Measurements from ENCODE around the gene FCN2. TPM values are rescaled to one million over a fixed set of nuclear protein-coding genes. Genes with fewer than 3 reads are reported as not detected.

FCN2 gene
- total and polyA plus RNA-seq, 4 donors, result 23.6 to 186 (median 121) TPM

DNA sequence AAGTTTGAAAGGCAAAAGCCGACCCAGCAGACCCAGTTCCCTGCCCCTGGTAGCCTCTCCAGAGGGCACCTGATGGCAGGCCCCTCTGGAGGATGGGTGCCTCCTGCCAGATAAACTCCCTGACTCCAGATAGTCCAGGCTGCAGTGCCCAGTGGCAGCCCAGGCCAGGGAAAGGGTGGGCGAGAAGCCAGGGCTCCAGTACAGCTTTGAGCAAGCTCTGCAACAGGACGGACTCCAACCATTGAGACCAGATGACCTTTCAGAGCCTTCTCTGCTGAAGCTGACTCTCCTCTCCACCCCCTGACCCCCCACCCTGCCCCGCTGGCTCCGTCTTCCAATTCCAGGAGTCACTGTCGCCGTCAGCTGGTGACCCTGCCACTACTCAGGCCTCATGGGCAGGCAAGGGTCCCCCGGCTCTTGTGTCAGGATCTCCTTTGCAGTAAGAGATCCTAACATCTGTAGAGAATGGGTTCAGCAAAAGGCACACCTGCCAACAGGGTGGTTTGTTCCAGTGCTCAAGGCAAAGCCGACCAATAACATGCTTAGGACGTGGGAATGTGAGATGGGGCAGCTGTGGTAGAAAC is 52.6 kb downstream of the FCN2 start:
- no peaks in the 10 kb centered on the region for H3K36me3 ChIP-seq (ENCODE audit: control insufficient read depth in 4 of 4, insufficient read depth in 3 of 4, low read depth in 1 of 4, low read length in 3 of 4)
- no peak overlapping the region for H3K4me3 ChIP-seq (ENCODE audit: low read depth in 1 of 3, low read length in 3 of 3)
- no peak for DNase-seq (ENCODE audit: low spot score)
- H3K27ac ChIP-seq (ENCODE audit: low read depth in 1 of 2, low read length in 2 of 2), result no peak overlapping the region
- no peak overlapping the region for H3K9ac ChIP-seq (ENCODE audit: low read depth in 1 of 2, low read length in 2 of 2)
- WGBS, result 78% methylated on average over 10 of the region's 10 CpGs
- no peaks in the 10 kb centered on the region for H3K9me3 ChIP-seq (ENCODE audit: control insufficient read depth in 4 of 4, low read length in 3 of 4)
- TF ChIP-seq ATF3 (IDR thresholded peaks at IDR 0.05) (no peak), FOXA1 (IDR thresholded peaks at IDR 0.05) (no peak), FOXA2 (IDR thresholded peaks at IDR 0.05) (no peak), JUND (IDR thresholded peaks at IDR 0.05) (no peak), EGR1 (IDR thresholded peaks at IDR 0.05; ENCODE audit: low read depth in 2 of 2) (no peak), GABPA (IDR thresholded peaks at IDR 0.05 in 1 of 2, conservative IDR thresholded peaks at IDR 0.05 in 1 of 2) (no peak), YY1 (IDR thresholded peaks at IDR 0.05) (no peak), RXRA (IDR thresholded peaks at IDR 0.05) (no peak), TAF1 (conservative IDR thresholded peaks at IDR 0.05) (no peak), ZBTB33 (IDR thresholded peaks at IDR 0.05) (no peak), HNF4A (conservative IDR thresholded peaks at IDR 0.05) (no peak)
- TF ChIP-seq, protein P1, sequence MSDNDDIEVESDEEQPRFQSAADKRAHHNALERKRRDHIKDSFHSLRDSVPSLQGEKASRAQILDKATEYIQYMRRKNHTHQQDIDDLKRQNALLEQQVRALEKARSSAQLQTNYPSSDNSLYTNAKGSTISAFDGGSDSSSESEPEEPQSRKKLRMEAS (IDR thresholded peaks at IDR 0.05), result no peak
- TF ChIP-seq, protein P2, sequence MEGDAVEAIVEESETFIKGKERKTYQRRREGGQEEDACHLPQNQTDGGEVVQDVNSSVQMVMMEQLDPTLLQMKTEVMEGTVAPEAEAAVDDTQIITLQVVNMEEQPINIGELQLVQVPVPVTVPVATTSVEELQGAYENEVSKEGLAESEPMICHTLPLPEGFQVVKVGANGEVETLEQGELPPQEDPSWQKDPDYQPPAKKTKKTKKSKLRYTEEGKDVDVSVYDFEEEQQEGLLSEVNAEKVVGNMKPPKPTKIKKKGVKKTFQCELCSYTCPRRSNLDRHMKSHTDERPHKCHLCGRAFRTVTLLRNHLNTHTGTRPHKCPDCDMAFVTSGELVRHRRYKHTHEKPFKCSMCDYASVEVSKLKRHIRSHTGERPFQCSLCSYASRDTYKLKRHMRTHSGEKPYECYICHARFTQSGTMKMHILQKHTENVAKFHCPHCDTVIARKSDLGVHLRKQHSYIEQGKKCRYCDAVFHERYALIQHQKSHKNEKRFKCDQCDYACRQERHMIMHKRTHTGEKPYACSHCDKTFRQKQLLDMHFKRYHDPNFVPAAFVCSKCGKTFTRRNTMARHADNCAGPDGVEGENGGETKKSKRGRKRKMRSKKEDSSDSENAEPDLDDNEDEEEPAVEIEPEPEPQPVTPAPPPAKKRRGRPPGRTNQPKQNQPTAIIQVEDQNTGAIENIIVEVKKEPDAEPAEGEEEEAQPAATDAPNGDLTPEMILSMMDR (IDR thresholded peaks at IDR 0.05; ENCODE audit: low read depth, low read length, missing input control), result no peak
- TF ChIP-seq, protein P3, sequence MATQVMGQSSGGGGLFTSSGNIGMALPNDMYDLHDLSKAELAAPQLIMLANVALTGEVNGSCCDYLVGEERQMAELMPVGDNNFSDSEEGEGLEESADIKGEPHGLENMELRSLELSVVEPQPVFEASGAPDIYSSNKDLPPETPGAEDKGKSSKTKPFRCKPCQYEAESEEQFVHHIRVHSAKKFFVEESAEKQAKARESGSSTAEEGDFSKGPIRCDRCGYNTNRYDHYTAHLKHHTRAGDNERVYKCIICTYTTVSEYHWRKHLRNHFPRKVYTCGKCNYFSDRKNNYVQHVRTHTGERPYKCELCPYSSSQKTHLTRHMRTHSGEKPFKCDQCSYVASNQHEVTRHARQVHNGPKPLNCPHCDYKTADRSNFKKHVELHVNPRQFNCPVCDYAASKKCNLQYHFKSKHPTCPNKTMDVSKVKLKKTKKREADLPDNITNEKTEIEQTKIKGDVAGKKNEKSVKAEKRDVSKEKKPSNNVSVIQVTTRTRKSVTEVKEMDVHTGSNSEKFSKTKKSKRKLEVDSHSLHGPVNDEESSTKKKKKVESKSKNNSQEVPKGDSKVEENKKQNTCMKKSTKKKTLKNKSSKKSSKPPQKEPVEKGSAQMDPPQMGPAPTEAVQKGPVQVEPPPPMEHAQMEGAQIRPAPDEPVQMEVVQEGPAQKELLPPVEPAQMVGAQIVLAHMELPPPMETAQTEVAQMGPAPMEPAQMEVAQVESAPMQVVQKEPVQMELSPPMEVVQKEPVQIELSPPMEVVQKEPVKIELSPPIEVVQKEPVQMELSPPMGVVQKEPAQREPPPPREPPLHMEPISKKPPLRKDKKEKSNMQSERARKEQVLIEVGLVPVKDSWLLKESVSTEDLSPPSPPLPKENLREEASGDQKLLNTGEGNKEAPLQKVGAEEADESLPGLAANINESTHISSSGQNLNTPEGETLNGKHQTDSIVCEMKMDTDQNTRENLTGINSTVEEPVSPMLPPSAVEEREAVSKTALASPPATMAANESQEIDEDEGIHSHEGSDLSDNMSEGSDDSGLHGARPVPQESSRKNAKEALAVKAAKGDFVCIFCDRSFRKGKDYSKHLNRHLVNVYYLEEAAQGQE (IDR thresholded peaks at IDR 0.05), result no peak
- H3K4me1 ChIP-seq (ENCODE audit: control insufficient read depth in 4 of 4, insufficient read depth in 4 of 4, low read length in 3 of 4), result peaks cover 0 to 3% (median 0%) of the 10 kb centered on the region in 4 donors
- no peaks in the 10 kb centered on the region for H3K27me3 ChIP-seq (ENCODE audit: control insufficient read depth in 4 of 4, insufficient read depth in 4 of 4, low read length in 3 of 4)

- H3K36me3 ChIP-seq (ENCODE audit: control insufficient read depth in 4 of 4, insufficient read depth in 3 of 4, low read depth in 1 of 4, low read length in 3 of 4), result no peaks in the 10 kb centered on the region
- H3K9me3 ChIP-seq (ENCODE audit: control insufficient read depth in 4 of 4, low read length in 3 of 4), result no peaks in the 10 kb centered on the region
- H3K4me3 ChIP-seq (ENCODE audit: low read depth in 1 of 3, low read length in 3 of 3), result no peak overlapping the region
- H3K9ac ChIP-seq (ENCODE audit: low read depth in 1 of 2, low read length in 2 of 2), result no peak overlapping the region
- 59% methylated on average over 17 of the region's 17 CpGs for WGBS
- no peak overlapping the region for H3K27ac ChIP-seq (ENCODE audit: low read depth in 1 of 2, low read length in 2 of 2)
- no peak for DNase-seq (ENCODE audit: low spot score)
- no peaks in the 10 kb centered on the region for H3K27me3 ChIP-seq (ENCODE audit: control insufficient read depth in 4 of 4, insufficient read depth in 4 of 4, low read length in 3 of 4)
- no peaks in the 10 kb centered on the region for H3K4me1 ChIP-seq (ENCODE audit: control insufficient read depth in 4 of 4, insufficient read depth in 4 of 4, low read length in 3 of 4)
- no peak for TF ChIP-seq SP1 (IDR thresholded peaks at IDR 0.05)
- TF ChIP-seq, protein P1 (IDR thresholded peaks at IDR 0.05), result no peak
- TF ChIP-seq HNF4G (IDR thresholded peaks at IDR 0.05), result no peak
- TF ChIP-seq ZBTB33 (IDR thresholded peaks at IDR 0.05), result no peak
- TF ChIP-seq ATF3 (IDR thresholded peaks at IDR 0.05), result no peak
- no peak for TF ChIP-seq FOXA2 (IDR thresholded peaks at IDR 0.05)
- TF ChIP-seq GABPA (IDR thresholded peaks at IDR 0.05 in 1 of 2, conservative IDR thresholded peaks at IDR 0.05 in 1 of 2), result no peak
- no peak for TF ChIP-seq FOXA1 (IDR thresholded peaks at IDR 0.05)
- TF ChIP-seq YY1 (IDR thresholded peaks at IDR 0.05), result no peak
- TF ChIP-seq RAD21 (IDR thresholded peaks at IDR 0.05), result no peak
- TF ChIP-seq JUND (IDR thresholded peaks at IDR 0.05), result no peak
- TF ChIP-seq NR2F2 (IDR thresholded peaks at IDR 0.05), result no peak
- no peak for TF ChIP-seq HNF4A (conservative IDR thresholded peaks at IDR 0.05)
These were observed 54.5 kb downstream of the FCN2 start for GRCh38 chr9:134935056-134935640.

Data from liver (tissue), 9 donors.